DOHH2 (cell line): ENCODE results near the gene GRM4.
A peak's percentile ranks its signal among the peaks of the same experiment; 100 is the strongest.

ENCODE experiments used
- H3F3A ChIP-seq: fragments of 200-600 bp; sonication (generic), shearing (Covaris generic); 2 replicates; pipeline ENCODE4 v1.6.0; 2016; ENCODE audit warnings: antibody characterized with exemption, mild to moderate bottlenecking; ENCODE audit not compliant: control insufficient read depth, insufficient read depth
- H3K27ac ChIP-seq: fragments of 200-600 bp; sonication (generic); 2 replicates; pipeline ENCODE4 v1.5.1; 2014; ENCODE audit warnings: low read depth, mild to moderate bottlenecking, low read length, moderate library complexity
- H3K27me3 ChIP-seq: fragments of 200-600 bp; sonication (generic); 2 replicates; pipeline ENCODE4 v1.6.1; 2014; ENCODE audit warnings: mild to moderate bottlenecking, low read length, mixed read lengths; ENCODE audit not compliant: control insufficient read depth
- H3K36me3 ChIP-seq: fragments of 200-600 bp; sonication (generic); 2 replicates; pipeline ENCODE4 v1.6.1; 2014; ENCODE audit warnings: mild to moderate bottlenecking, low read length, moderate library complexity, mixed read lengths; ENCODE audit not compliant: control insufficient read depth
- H3K4me1 ChIP-seq: fragments of 200-600 bp; sonication (generic); 2 replicates; pipeline ENCODE4 v1.6.1; 2014; ENCODE audit warnings: mild to moderate bottlenecking, low read length, mixed read lengths; ENCODE audit not compliant: control insufficient read depth
- H3K4me2 ChIP-seq: fragments of 200-600 bp; sonication (generic); 2 replicates; pipeline ENCODE4 v1.6.0; 2014; ENCODE audit warnings: mild to moderate bottlenecking, low read length, moderate library complexity
- H3K4me3 ChIP-seq: fragments of 200-600 bp; sonication (generic); 2 replicates; pipeline ENCODE4 v1.5.1; 2014; ENCODE audit warnings: mild to moderate bottlenecking, low read length, mixed read lengths
- H3K79me2 ChIP-seq: fragments of 200-600 bp; sonication (generic); 2 replicates; pipeline ENCODE4 v1.6.1; 2014; ENCODE audit warnings: mild to moderate bottlenecking, low read length, mixed read lengths; ENCODE audit not compliant: control insufficient read depth
- H3K9me2 ChIP-seq: fragments of 200-600 bp; sonication (generic); replicated peaks from 2 replicates; pipeline ENCODE4 v1.6.1; 2014; ENCODE audit warnings: mild to moderate bottlenecking, low read length, mixed read lengths; ENCODE audit not compliant: control insufficient read depth
- H3K9me3 ChIP-seq: fragments of 200-600 bp; sonication (generic); 2 replicates; pipeline ENCODE4 v1.6.1; 2014; ENCODE audit warnings: antibody characterized with exemption, low read length, mixed read lengths; ENCODE audit not compliant: control insufficient read depth, insufficient read depth
- H4K20me1 ChIP-seq: fragments of 200-600 bp; sonication (generic); 2 replicates; pipeline ENCODE4 v1.6.0; 2014; ENCODE audit warnings: low read depth, mild to moderate bottlenecking, antibody characterized with exemption, low read length, moderate library complexity; ENCODE audit not compliant: control insufficient read depth, insufficient read depth
- EZH2phosphoT487 ChIP-seq: fragments of 200-600 bp; sonication (generic); IDR thresholded peaks from 2 replicates; pipeline ENCODE4 v1.6.1; 2017; ENCODE audit warnings: borderline replicate concordance, mild to moderate bottlenecking, antibody characterized with exemption, low read length, moderate library complexity, mixed read lengths
- TF ChIP-seq, protein P1 (sequence below): fragments of 200-600 bp; sonication (generic); IDR thresholded peaks from one replicate; pipeline ENCODE4 v1.5.1; 2014; ENCODE audit warnings: antibody characterized with exemption, mild to moderate bottlenecking, low read depth, low read length; ENCODE audit not compliant: poor library complexity, severe bottlenecking

Gene GRM4

DNA sequence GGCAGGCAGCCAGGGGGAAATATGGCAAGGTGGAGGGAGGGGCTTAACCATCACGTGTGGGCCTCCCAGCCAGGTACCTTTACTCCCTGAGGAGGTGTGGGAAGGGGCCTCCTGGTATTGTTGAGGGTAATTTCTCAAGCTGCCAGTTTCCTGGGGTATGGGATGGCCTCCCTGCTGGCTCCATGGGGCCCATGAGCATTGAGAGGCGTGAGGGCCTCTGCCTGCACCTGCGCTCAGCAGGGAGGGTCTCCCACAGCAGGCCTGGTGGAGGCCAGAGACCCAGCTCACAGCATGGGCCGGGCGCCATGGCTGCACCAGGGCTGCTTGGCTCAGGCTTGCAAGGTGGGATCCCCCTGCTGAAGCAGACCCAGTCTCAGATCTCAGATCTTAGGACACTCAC lies 113.0 kb downstream of the GRM4 start:
- Histone ChIP-seq H3K4me2 (no peak overlapping the region), H3K36me3 (no peaks in the 10 kb centered on the region), H3K4me3 (no peak overlapping the region), H3K27ac (no peak overlapping the region), H3F3A (no peaks in the 10 kb centered on the region), H4K20me1 (no peaks in the 10 kb centered on the region), H3K4me1 (peaks cover 16% of the 10 kb centered on the region), H3K27me3 (peaks cover 7% of the 10 kb centered on the region; the same call in 1 of the 2 replicates), H3K79me2 (no peaks in the 10 kb centered on the region), H3K9me3 (no peaks in the 10 kb centered on the region), H3K9me2 (no peaks in the 10 kb centered on the region)
- TF ChIP-seq, protein P1, sequence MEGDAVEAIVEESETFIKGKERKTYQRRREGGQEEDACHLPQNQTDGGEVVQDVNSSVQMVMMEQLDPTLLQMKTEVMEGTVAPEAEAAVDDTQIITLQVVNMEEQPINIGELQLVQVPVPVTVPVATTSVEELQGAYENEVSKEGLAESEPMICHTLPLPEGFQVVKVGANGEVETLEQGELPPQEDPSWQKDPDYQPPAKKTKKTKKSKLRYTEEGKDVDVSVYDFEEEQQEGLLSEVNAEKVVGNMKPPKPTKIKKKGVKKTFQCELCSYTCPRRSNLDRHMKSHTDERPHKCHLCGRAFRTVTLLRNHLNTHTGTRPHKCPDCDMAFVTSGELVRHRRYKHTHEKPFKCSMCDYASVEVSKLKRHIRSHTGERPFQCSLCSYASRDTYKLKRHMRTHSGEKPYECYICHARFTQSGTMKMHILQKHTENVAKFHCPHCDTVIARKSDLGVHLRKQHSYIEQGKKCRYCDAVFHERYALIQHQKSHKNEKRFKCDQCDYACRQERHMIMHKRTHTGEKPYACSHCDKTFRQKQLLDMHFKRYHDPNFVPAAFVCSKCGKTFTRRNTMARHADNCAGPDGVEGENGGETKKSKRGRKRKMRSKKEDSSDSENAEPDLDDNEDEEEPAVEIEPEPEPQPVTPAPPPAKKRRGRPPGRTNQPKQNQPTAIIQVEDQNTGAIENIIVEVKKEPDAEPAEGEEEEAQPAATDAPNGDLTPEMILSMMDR, result no peak
- TF ChIP-seq EZH2phosphoT487, result no peak

DNA sequence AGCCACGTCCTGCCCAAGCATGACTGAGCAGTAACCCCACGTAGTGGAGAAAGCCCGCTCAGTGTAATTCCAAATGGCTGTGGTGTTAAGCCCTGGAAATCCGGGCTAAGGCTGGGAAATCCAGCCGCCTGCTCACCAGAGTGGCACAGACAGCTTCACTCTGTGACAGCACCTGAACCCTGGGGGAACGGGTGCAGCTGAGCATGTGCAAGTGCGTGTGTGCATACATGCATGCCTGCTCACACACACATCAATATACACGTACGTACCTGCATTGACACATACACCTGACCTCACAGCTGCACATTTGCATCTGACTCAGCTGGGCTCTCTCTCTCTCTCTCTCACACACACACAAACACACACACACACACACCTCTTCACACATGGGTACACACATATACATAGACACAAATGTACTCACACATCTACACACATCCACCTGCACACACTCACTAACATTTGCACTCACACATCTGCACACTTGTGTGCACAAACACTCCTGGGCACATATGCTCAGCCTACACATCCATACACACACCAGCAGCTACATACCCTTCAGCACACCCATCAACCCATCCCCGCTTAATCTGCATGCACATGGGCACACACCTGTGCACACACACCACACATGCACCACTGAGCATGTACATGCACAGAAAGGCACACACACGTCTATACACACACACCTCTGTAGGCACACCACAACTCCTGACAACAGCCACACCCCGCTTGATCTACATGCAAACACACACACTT lies 114.1 kb downstream of the GRM4 start:
- no peak overlapping the region for H3K27ac ChIP-seq

DNA sequence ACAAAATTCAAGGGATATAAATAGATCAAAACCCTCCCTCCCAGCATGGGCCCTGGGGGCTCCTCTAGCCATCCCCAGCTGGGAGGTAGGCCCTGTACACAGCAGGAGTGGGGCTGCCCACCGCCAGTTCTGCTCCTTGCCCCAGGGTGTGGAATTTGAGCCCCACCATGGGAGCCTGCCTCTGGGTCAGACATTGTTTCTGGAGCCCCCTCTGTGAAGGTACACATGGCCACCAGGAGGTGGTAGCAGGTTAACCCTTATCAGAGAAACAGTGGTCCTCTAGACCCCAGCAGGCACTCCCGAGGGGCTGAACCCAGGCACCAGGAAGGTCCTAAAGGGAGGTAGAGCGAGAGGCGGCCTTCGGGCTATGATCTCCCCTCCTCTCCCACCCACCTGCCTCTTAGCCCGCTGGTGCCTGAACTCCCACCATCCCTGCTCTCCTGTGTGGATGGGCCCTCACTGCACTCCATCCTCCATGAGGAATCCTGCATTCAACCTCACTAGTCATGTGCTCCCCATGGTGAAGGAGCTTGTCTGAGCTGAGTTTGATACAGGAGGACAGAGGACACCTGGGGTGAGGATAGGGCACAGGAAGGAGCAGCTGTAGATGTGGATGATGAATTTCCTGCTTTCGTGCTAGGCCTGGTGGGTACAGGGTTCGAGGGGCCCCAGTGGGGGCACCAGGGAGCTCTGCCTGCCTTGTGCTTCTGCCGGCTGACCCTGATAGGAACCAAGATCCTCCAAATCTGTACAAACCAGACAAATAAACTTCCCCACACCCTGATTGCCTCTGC lies 114.9 kb downstream of the GRM4 start:
- peak overlapping the region; percentile 23 for H3K4me2 ChIP-seq
- no peak overlapping the region for H3K27ac ChIP-seq

More for the DNA sequence above, 114.1 kb downstream of the GRM4 start:
- no peaks in the 10 kb centered on the region for H3K79me2 ChIP-seq
- H3K4me2 ChIP-seq, result peak overlapping the region; percentile 23; the same call in 1 of the 2 replicates
- no peaks in the 10 kb centered on the region for H4K20me1 ChIP-seq
- TF ChIP-seq, protein P1, result no peak
- no peak for TF ChIP-seq EZH2phosphoT487
- H3F3A ChIP-seq, result no peaks in the 10 kb centered on the region
- peaks cover 16% of the 10 kb centered on the region for H3K4me1 ChIP-seq
- H3K27me3 ChIP-seq, result peaks cover under 1% of the 10 kb centered on the region; the same call in 1 of the 2 replicates
- H3K9me2 ChIP-seq, result no peaks in the 10 kb centered on the region
- no peaks in the 10 kb centered on the region for H3K9me3 ChIP-seq
- no peak overlapping the region for H3K4me3 ChIP-seq
- H3K36me3 ChIP-seq, result no peaks in the 10 kb centered on the region

More for the DNA sequence above, 114.9 kb downstream of the GRM4 start:
- TF ChIP-seq, protein P1, result no peak
- no peak for TF ChIP-seq EZH2phosphoT487
- H3F3A ChIP-seq, result no peaks in the 10 kb centered on the region
- no peaks in the 10 kb centered on the region for H3K9me2 ChIP-seq
- no peaks in the 10 kb centered on the region for H3K36me3 ChIP-seq
- no peak overlapping the region for H3K4me3 ChIP-seq
- H3K27me3 ChIP-seq, result no peaks in the 10 kb centered on the region
- no peaks in the 10 kb centered on the region for H3K79me2 ChIP-seq
- no peaks in the 10 kb centered on the region for H4K20me1 ChIP-seq
- H3K4me1 ChIP-seq, result peaks cover 16% of the 10 kb centered on the region
- no peaks in the 10 kb centered on the region for H3K9me3 ChIP-seq
